GM18507 (cell line): ENCODE results near the gene CDC14C.
"Not testable (repeated sequence)": the region's sequence is repeated elsewhere in the genome, so short reads cannot be mapped to it uniquely, and the experiment has no call there.

Experiments used
- DNase-seq: peaks from one replicate; pipeline ENCODE4 v3.0.0; 2011; ENCODE audit warnings: low read depth; ENCODE audit not compliant: insufficient read length; ENCODE audit errors: extremely low spot score
- FAIRE-seq: peaks from 2 replicates; lab custom pipeline; 2011; peaks lifted over from hg19 to GRCh38; lab: Jason Lieb, UNC

Gene CDC14C

GRCh38 chr7:48924433-48924832 is at the start of gene CDC14C:
Gene CDC14C, plus strand, starts transcription at chr7:48924547. Its CDS starts 126 bp downstream, at chr7:48924673.
- FAIRE-seq (no peak), DNase-seq (no peak)

GRCh38 chr7:48875045-48875916 is 49.1 kb upstream of the CDC14C start:
- no peak for FAIRE-seq
- no peak for DNase-seq

- DNase-seq = no peak
- no peak for FAIRE-seq
These were observed 48.3 kb upstream of the CDC14C start for GRCh38 chr7:48876087-48876486.

GRCh38 chr7:48880851-48881250 is 43.5 kb upstream of the CDC14C start:
- no peak for DNase-seq
- no peak for FAIRE-seq

GRCh38 chr7:48887500-48887899 is 36.8 kb upstream of the CDC14C start:
- FAIRE-seq (no peak), DNase-seq (no peak)

- DNase-seq = no peak
- no peak for FAIRE-seq
These were observed 29.8 kb upstream of the CDC14C start for GRCh38 chr7:48894574-48894973.

- DNase-seq (no peak), FAIRE-seq (no peak)
These were observed 24.4 kb upstream of the CDC14C start for GRCh38 chr7:48899932-48900331.

- FAIRE-seq (no peak), DNase-seq (no peak)
These were observed 22.4 kb upstream of the CDC14C start for GRCh38 chr7:48901966-48902365.

GRCh38 chr7:48904975-48905374 is 19.4 kb upstream of the CDC14C start:
- DNase-seq (no peak), FAIRE-seq (no peak)

- not testable (repeated sequence) for FAIRE-seq, DNase-seq
These were observed 18.7 kb upstream of the CDC14C start for GRCh38 chr7:48905686-48906085.

GRCh38 chr7:48909887-48910286 is 14.5 kb upstream of the CDC14C start:
- DNase-seq, FAIRE-seq: not testable (repeated sequence)

GRCh38 chr7:48931481-48931880 is 7.1 kb downstream of the CDC14C start:
- FAIRE-seq (no peak), DNase-seq (no peak)

GRCh38 chr7:48932126-48932910 is 8.0 kb downstream of the CDC14C start:
- no peak for DNase-seq
- no peak for FAIRE-seq

- DNase-seq (no peak), FAIRE-seq (no peak)
These were observed 9.3 kb downstream of the CDC14C start for GRCh38 chr7:48933549-48934085.

- FAIRE-seq (no peak), DNase-seq (no peak)
These were observed 14.4 kb downstream of the CDC14C start for GRCh38 chr7:48938539-48939295.

- no peak for FAIRE-seq
- no peak for DNase-seq
These were observed 19.1 kb downstream of the CDC14C start for GRCh38 chr7:48943279-48943990.

GRCh38 chr7:48955916-48956315 is 31.6 kb downstream of the CDC14C start:
- DNase-seq = no peak
- FAIRE-seq = no peak

- FAIRE-seq = no peak
- no peak for DNase-seq
These were observed 35.3 kb downstream of the CDC14C start for GRCh38 chr7:48959676-48960075.
